K562 (cell line): ENCODE results near the gene LST1. TPM values are rescaled to one million over a fixed set of nuclear protein-coding genes. Genes with fewer than 3 reads are reported as not detected.

ENCODE experiments used
- ARID3A ChIP-seq: IDR thresholded peaks from 2 replicates; pipeline ENCODE4 v1.6.1; 2012; ENCODE audit warnings: low read depth, low read length, improper control_type of control experiment, borderline replicate concordance
- BRCA1 ChIP-seq, 2 experiments: fragments of 450-650 bp in 1 of 2; sonication (generic) in 1 of 2; formaldehyde crosslinking in 1 of 2; IDR thresholded peaks; 2 replicates each; pipeline versions ENCODE4 v1.5.0 to v1.6.1; 2017 to 2020; ENCODE audit warnings: mild to moderate bottlenecking in 1 of 2, missing genetic modification reagents in 1 of 2
- E2F8 ChIP-seq: fragments of 450-650 bp; IDR thresholded peaks from 2 replicates; pipeline ENCODE4 v1.7.1; 2018; ENCODE audit warnings: mild to moderate bottlenecking, low read depth; ENCODE audit not compliant: partially characterized antibody
- ELF4 ChIP-seq: fragments of 450-650 bp; formaldehyde crosslinking; IDR thresholded peaks from 2 replicates; pipeline ENCODE4 v1.4.0; 2022; ENCODE audit warnings: missing genetic modification characterization
- FOXK2 ChIP-seq, 2 experiments: fragments of 450-650 bp; IDR thresholded peaks in 1 of 2; conservative IDR thresholded peaks in 1 of 2; 2 replicates each; pipeline ENCODE4 v1.6.1; 2016; ENCODE audit warnings: low read depth in 2 of 2, mild to moderate bottlenecking in 1 of 2
- GABPB1 ChIP-seq: sonication (generic); formaldehyde crosslinking; IDR thresholded peaks from 2 replicates; pipeline ENCODE4 v1.8.0; 2022; ENCODE audit warnings: mild to moderate bottlenecking, missing genetic modification reagents
- HES1 ChIP-seq: fragments of 450-650 bp; IDR thresholded peaks from 2 replicates; pipeline ENCODE4 v1.6.1; 2016; ENCODE audit warnings: low read depth, mild to moderate bottlenecking, moderate library complexity
- KDM5B ChIP-seq: fragments of 200-600 bp; sonication (generic); IDR thresholded peaks from 2 replicates; pipeline ENCODE4 v1.6.1; 2012; ENCODE audit warnings: low read depth, mild to moderate bottlenecking, moderate library complexity, low read length, control low read depth, inconsistent platforms; ENCODE audit not compliant: insufficient replicate concordance
- LEF1 ChIP-seq: fragments of 450-650 bp; IDR thresholded peaks from 2 replicates; pipeline ENCODE4 v1.6.1; 2016; ENCODE audit warnings: mild to moderate bottlenecking
- MBD2 ChIP-seq: sonication (generic); IDR thresholded peaks from 2 replicates; pipeline ENCODE4 v1.6.1; 2016; ENCODE audit warnings: low read depth, borderline replicate concordance
- MECOM ChIP-seq: fragments of 250-450 bp; sonication (Bioruptor Pico); IDR thresholded peaks from 2 replicates; pipeline ENCODE4 v1.8.0; 2022; ENCODE audit warnings: inconsistent platforms
- MTA1 ChIP-seq: fragments of 450-650 bp; IDR thresholded peaks from 2 replicates; pipeline ENCODE4 v1.6.1; 2017; ENCODE audit warnings: borderline replicate concordance
- NCOA6 ChIP-seq: fragments of 450-650 bp; IDR thresholded peaks from 2 replicates; pipeline ENCODE4 v1.6.1; 2017; ENCODE audit warnings: mild to moderate bottlenecking
- NFIX ChIP-seq: fragments of 250-450 bp; sonication (Bioruptor Pico); IDR thresholded peaks from 2 replicates; pipeline ENCODE4 v1.4.0; 2020; ENCODE audit warnings: low read depth, mild to moderate bottlenecking, moderate library complexity
- POLR2H ChIP-seq: IDR thresholded peaks from 2 replicates; pipeline ENCODE4 v1.6.1; 2016; ENCODE audit warnings: missing genetic modification characterization, low read depth, mild to moderate bottlenecking, control low read depth, missing compliant biosample characterization, moderate library complexity
- POLR3G ChIP-seq: IDR thresholded peaks from 2 replicates; pipeline ENCODE4 v1.6.1; 2011; ENCODE audit not compliant: insufficient read length, insufficient replicate concordance; ENCODE audit errors: extremely low read depth
- SIX5 ChIP-seq, 2 experiments: IDR thresholded peaks; 2 replicates each; pipeline ENCODE4 v1.6.1; 2011; ENCODE audit warnings: low read length in 2 of 2, borderline replicate concordance in 1 of 2, low read depth in 1 of 2, mild to moderate bottlenecking in 1 of 2, moderate library complexity in 1 of 2; ENCODE audit not compliant: insufficient read depth in 1 of 2
- SMAD2 ChIP-seq: fragments of 150-350 bp; IDR thresholded peaks from 2 replicates; pipeline ENCODE4 v1.6.1; 2014; ENCODE audit warnings: low read depth, mild to moderate bottlenecking, low read length
- TCF15 ChIP-seq: fragments of 250-450 bp; sonication (Bioruptor Pico); IDR thresholded peaks from 2 replicates; pipeline ENCODE4 v1.8.0; 2022; ENCODE audit warnings: moderate library complexity, mild to moderate bottlenecking, inconsistent platforms
- ZBTB17 ChIP-seq: fragments of 450-650 bp; formaldehyde crosslinking; IDR thresholded peaks from 2 replicates; pipeline ENCODE4 v1.4.0; 2020; ENCODE audit warnings: mild to moderate bottlenecking
- ZNF696 ChIP-seq: fragments of 250-450 bp; sonication (Bioruptor Pico); conservative IDR thresholded peaks from 2 replicates; pipeline ENCODE4 v1.4.0; 2020; ENCODE audit warnings: mild to moderate bottlenecking, moderate library complexity
- polyA plus RNA-seq, 8 experiments: library from polyadenylated mRNA; depleted of rRNA in 4 of 8; stranded (reverse) in 5 of 8; unstranded in 3 of 8; fragments of >200 nt; fragmentation: Nextera tagmentation in 2 of 8; fragmentation: Illumina TruSeq in 1 of 8; extraction: Ambion mirVana in 2 of 8; extraction: Trizol in 1 of 8; gene quantifications; 2 replicates each; pipeline versions ENCODE4 v1.2.1 to v1.2.3, GENCODE V29; 2011 to 2014; ENCODE audit warnings: inconsistent platforms in 1 of 8, missing spikeins in 1 of 8
- total RNA-seq, 7 experiments: library from RNA; depleted of rRNA in 6 of 7; stranded (reverse); fragments of >200 nt in 6 of 7; fragmentation: Illumina TruSeq in 2 of 7; extraction: Trizol in 2 of 7; gene quantifications; 2 replicates each; pipeline versions ENCODE4 v1.2.1 to v1.2.3, GENCODE V29; 2011 to 2021; ENCODE audit warnings: low replicate concordance in 1 of 7

LST1 gene
- total and polyA plus RNA-seq, 9 of the 15 experiments (the other 6 are each of a cell fraction or from before 2014, with no cell fraction given): 0.82 to 7.8 (median 1.7) TPM

- TF ChIP-seq SIX5 (IDR thresholded peaks at IDR 0.05; ENCODE audit: borderline replicate concordance in 1 of 2, insufficient read depth in 1 of 2, low read depth in 1 of 2, low read length in 2 of 2): peak; percentile 98
- TF ChIP-seq MECOM (CRISPR knock-in tag): 0 out of 2 replicates have a peak, but pooled peaks have one; percentile 6
- TF ChIP-seq NCOA6: no peak
- TF ChIP-seq ZBTB17 (CRISPR knock-in tag): peak; percentile 69; the same call in 1 of the 2 replicates
- 0 out of 2 replicates have a peak, but pooled peaks have one; percentile 39 for TF ChIP-seq MTA1
- TF ChIP-seq E2F8: peak; percentile 97
- TF ChIP-seq ZNF696: no peak
- no peak for TF ChIP-seq POLR2H (tag)
- 0 out of 2 replicates have a peak, but pooled peaks have one; percentile 8 for TF ChIP-seq LEF1
- TF ChIP-seq POLR3G: no peak
- TF ChIP-seq NFIX (CRISPR knock-in tag): no peak
- peak; percentile 38 to 60 for TF ChIP-seq FOXK2 (conservative IDR thresholded peaks at IDR 0.05 in 1 of 2, IDR thresholded peaks at IDR 0.05 in 1 of 2; ENCODE audit: low read depth in 2 of 2)
- peak; percentile 90 for TF ChIP-seq MBD2
- 0 out of 2 replicates have a peak, but pooled peaks have one; percentile 38 for TF ChIP-seq ARID3A
- peak; percentile 21 for TF ChIP-seq KDM5B
- TF ChIP-seq ELF4 (CRISPR knock-in tag): 0 out of 2 replicates have a peak, but pooled peaks have one; percentile 65
- TF ChIP-seq TCF15 (CRISPR knock-in tag): no peak
- TF ChIP-seq GABPB1: peak; percentile 99
- no peak for TF ChIP-seq SMAD2
- TF ChIP-seq BRCA1 (IDR thresholded peaks at IDR 0.05): no peak
- TF ChIP-seq BRCA1 (CRISPR knock-in tag; IDR thresholded peaks at IDR 0.05): no peak
- TF ChIP-seq HES1: no peak
These were observed 38.9 kb upstream of the LST1 start, which contains the start of gene NFKBIL1 (continued) for GRCh38 chr6:31546958-31547726.
